Keratinocyte (primary cell): Measurements from ENCODE around the gene RPL13. TPM values are rescaled to one million over a fixed set of nuclear protein-coding genes. Genes with fewer than 3 reads are reported as not detected.

ENCODE experiments used
- DNase-seq: peaks from one replicate; pipeline ENCODE4 v3.0.0-alpha.2; 2011; ENCODE audit warnings: low read depth, missing footprints, low spot score
- FAIRE-seq: peaks from 2 replicates; lab custom pipeline; 2011; peaks lifted over from hg19 to GRCh38; lab: Jason Lieb, UNC
- H2AFZ ChIP-seq: 2 replicates; pipeline ENCODE4 v1.6.0; 2012; ENCODE audit warnings: low read length, control low read depth, inconsistent platforms; ENCODE audit not compliant: control insufficient read depth
- H3K27ac ChIP-seq: 2 replicates; pipeline ENCODE4 v1.5.1; 2011; ENCODE audit warnings: low read length; ENCODE audit not compliant: control insufficient read depth, insufficient read depth
- H3K27me3 ChIP-seq: 3 replicates; pipeline ENCODE4 v1.6.0; 2011; ENCODE audit warnings: low read length; ENCODE audit not compliant: control insufficient read depth, insufficient read depth; ENCODE audit errors: extremely low read depth
- H3K36me3 ChIP-seq, 2 experiments: 2 replicates in 1 of 2; 3 replicates in 1 of 2; pipeline ENCODE4 v1.5.1; 2011; ENCODE audit warnings: low read length in 2 of 2, mild to moderate bottlenecking in 1 of 2; ENCODE audit not compliant: control insufficient read depth in 2 of 2, insufficient read depth in 2 of 2; ENCODE audit errors: extremely low read depth in 1 of 2
- H3K4me1 ChIP-seq: 3 replicates; pipeline ENCODE4 v1.5.1; 2011; ENCODE audit warnings: low read length; ENCODE audit not compliant: control insufficient read depth, insufficient read depth; ENCODE audit errors: extremely low read depth
- H3K4me2 ChIP-seq: 3 replicates; pipeline ENCODE4 v1.6.0; 2011; ENCODE audit warnings: low read depth, low read length; ENCODE audit not compliant: control insufficient read depth, insufficient read depth; ENCODE audit errors: extremely low read depth
- H3K4me3 ChIP-seq, 3 experiments: fragments of 200-600 bp in 1 of 3; sonication (generic) in 1 of 3; 2 replicates in 2 of 3; 3 replicates in 1 of 3; pipeline ENCODE4 v1.5.1; 2011 to 2016; ENCODE audit warnings: low read length in 3 of 3, mild to moderate bottlenecking in 3 of 3, control low read depth in 2 of 3, inconsistent platforms in 1 of 3, low read depth in 1 of 3, mixed read lengths in 1 of 3, mixed run types in 1 of 3, moderate library complexity in 1 of 3; ENCODE audit not compliant: control insufficient read depth in 2 of 3, insufficient read depth in 2 of 3; ENCODE audit errors: extremely low read depth in 1 of 3
- H3K79me2 ChIP-seq: 2 replicates; pipeline ENCODE4 v1.6.0; 2012; ENCODE audit warnings: low read length; ENCODE audit not compliant: control insufficient read depth, insufficient read depth
- H3K9ac ChIP-seq: 3 replicates; pipeline ENCODE4 v1.6.0; 2011; ENCODE audit warnings: low read length; ENCODE audit not compliant: control insufficient read depth, insufficient read depth; ENCODE audit errors: extremely low read depth
- H3K9me1 ChIP-seq: 3 replicates; pipeline ENCODE4 v1.6.0; 2011; ENCODE audit warnings: low read length; ENCODE audit not compliant: control insufficient read depth, insufficient read depth; ENCODE audit errors: extremely low read depth
- H3K9me3 ChIP-seq: 2 replicates; pipeline ENCODE4 v1.5.1; 2012; ENCODE audit warnings: low read depth, low read length; ENCODE audit not compliant: control insufficient read depth
- H4K20me1 ChIP-seq: 3 replicates; pipeline ENCODE4 v1.6.0; 2011; ENCODE audit warnings: low read length; ENCODE audit not compliant: control insufficient read depth, insufficient read depth; ENCODE audit errors: extremely low read depth
- CTCF ChIP-seq, 3 experiments: IDR thresholded peaks in 1 of 3; conservative IDR thresholded peaks in 1 of 3; optimal IDR thresholded peaks in 1 of 3; 2 replicates in 2 of 3; 3 replicates in 1 of 3; pipeline versions ENCODE3 to v1.5.1; 2011; ENCODE audit warnings: low read length in 3 of 3, mild to moderate bottlenecking in 3 of 3, moderate library complexity in 2 of 3, control low read depth in 1 of 3, inconsistent platforms in 1 of 3; ENCODE audit not compliant: insufficient read depth in 2 of 3; ENCODE audit errors: extremely low read depth in 1 of 3
- EZH2 ChIP-seq: IDR thresholded peaks from one replicate; pipeline ENCODE4 v1.6.1; 2012; ENCODE audit warnings: inconsistent platforms, mild to moderate bottlenecking, low read length, moderate library complexity
- dilution Hi-C: fragments of 300-500 bp; cut with MboI; formaldehyde crosslinking; loops from one replicate; pipeline ENCODE4 v1.7.0; 2020; ENCODE audit warnings: low sequenced_read_pairs; ENCODE audit not compliant: extremely low pct_ligation_motif_present
- polyA plus RNA-seq, 5 experiments: library from polyadenylated mRNA; depleted of rRNA in 3 of 5; stranded (reverse) in 3 of 5; stranded (forward) in 1 of 5; unstranded in 1 of 5; fragments of >200 nt; gene quantifications; 1 replicate in 1 of 5; 2 replicates in 3 of 5; 3 replicates in 1 of 5; pipeline versions ENCODE4 v1.2.1 to v1.2.3, GENCODE V29; 2011 to 2012; ENCODE audit warnings: missing spikeins in 2 of 5, low read depth in 1 of 5, low replicate concordance in 1 of 5

RPL13 gene
- polyA plus RNA-seq, 1 donor (not counting 4 experiments of a cell fraction or from before 2014, with no cell fraction given): 2,095 TPM

GRCh38 chr16:89602952-89603590 lies 42.6 kb downstream of the RPL13 start:
- dilution Hi-C loops: no loop called here
- no peaks in the 10 kb centered on the region for H4K20me1 ChIP-seq
- peaks cover 9% of the 10 kb centered on the region for H3K27me3 ChIP-seq
- peaks cover 47% of the 10 kb centered on the region for H3K4me1 ChIP-seq
- H3K36me3 ChIP-seq: no peaks in the 10 kb centered on the region
- no peaks in the 10 kb centered on the region for H3K9me3 ChIP-seq
- no peak overlapping the region for H2AFZ ChIP-seq
- H3K79me2 ChIP-seq: no peaks in the 10 kb centered on the region
- no peak overlapping the region for H3K27ac ChIP-seq
- peak; percentile 44 for FAIRE-seq
- DNase-seq: no peak
- H3K9ac ChIP-seq: no peak overlapping the region
- no peaks in the 10 kb centered on the region for H3K9me1 ChIP-seq
- no peak overlapping the region for H3K4me3 ChIP-seq
- H3K4me2 ChIP-seq: peak overlapping the region; percentile 80
- TF ChIP-seq EZH2: no peak
- no peak for TF ChIP-seq CTCF (optimal IDR thresholded peaks at IDR 0.05 in 1 of 3, IDR thresholded peaks at IDR 0.05 in 1 of 3, conservative IDR thresholded peaks at IDR 0.05 in 1 of 3; ENCODE audit: extremely low read depth in 1 of 3, insufficient read depth in 2 of 3, low read length in 3 of 3)

GRCh38 chr16:89604764-89605163 lies 44.3 kb downstream of the RPL13 start:
- no peak for DNase-seq
- no peak overlapping the region for H3K4me2 ChIP-seq
- H3K36me3 ChIP-seq: no peaks in the 10 kb centered on the region
- H4K20me1 ChIP-seq: no peaks in the 10 kb centered on the region
- no peak overlapping the region for H3K4me3 ChIP-seq
- TF ChIP-seq CTCF (optimal IDR thresholded peaks at IDR 0.05 in 1 of 3, IDR thresholded peaks at IDR 0.05 in 1 of 3, conservative IDR thresholded peaks at IDR 0.05 in 1 of 3; ENCODE audit: extremely low read depth in 1 of 3, insufficient read depth in 2 of 3, low read length in 3 of 3) (no peak), EZH2 (no peak)
- no peak overlapping the region for H3K27ac ChIP-seq
- H3K27me3 ChIP-seq: peaks cover 9% of the 10 kb centered on the region
- no peaks in the 10 kb centered on the region for H3K9me3 ChIP-seq
- FAIRE-seq: no peak
- no peak overlapping the region for H3K9ac ChIP-seq
- H2AFZ ChIP-seq: no peak overlapping the region
- no peaks in the 10 kb centered on the region for H3K79me2 ChIP-seq
- no peaks in the 10 kb centered on the region for H3K9me1 ChIP-seq
- dilution Hi-C loops: no loop called here
- peaks cover 41% of the 10 kb centered on the region for H3K4me1 ChIP-seq
